B cell (primary cell): Measurements from ENCODE around the gene KRT33A. TPM values are rescaled to one million over a fixed set of nuclear protein-coding genes. Genes with fewer than 3 reads are reported as not detected.

Experiments
- ATAC-seq: fragments of 200-7000 bp; cut with Tn5 transposase; one replicate; pipeline ENCODE4 v1.10.0; 2021; ENCODE audit warnings: low read depth, mild to moderate bottlenecking, moderate number of reproducible peaks, moderate library complexity
- CTCF ChIA-PET: fragments of 350-600 bp; sonication (Branson Sonifier 250); formaldehyde crosslinking; loops from one replicate; lab custom pipeline; 2021; ENCODE audit warnings: antibody characterized with exemption, inconsistent platforms; lab: Charles Lee
- POLR2A ChIA-PET: fragments of 350-600 bp; sonication (Branson Sonifier 250); formaldehyde crosslinking; loops from one replicate; lab custom pipeline; 2021; ENCODE audit warnings: antibody characterized with exemption; lab: Charles Lee
- DNase-seq: peaks from one replicate; pipeline ENCODE4 v3.0.0; 2013
- H2AFZ ChIP-seq: 2 replicates; pipeline ENCODE4 v1.6.1; 2012; ENCODE audit warnings: mild to moderate bottlenecking, low read depth, low read length; ENCODE audit not compliant: insufficient read depth, poor library complexity, severe bottlenecking
- H3K27ac ChIP-seq, 2 donors: 1 replicate in 1 of 2; 2 replicates in 1 of 2; pipeline ENCODE4 v1.5.1; 2012 to 2013; ENCODE audit warnings: low read length in 2 of 2, mild to moderate bottlenecking in 2 of 2, moderate library complexity in 1 of 2
- H3K27me3 ChIP-seq, 4 experiments: fragments of 200-600 bp in 1 of 4; sonication (generic) in 1 of 4; replicated peaks in 1 of 4; 1 replicate in 2 of 4; 2 replicates in 2 of 4; pipeline versions ENCODE4 v1.6.1 to v1.7.0; 2013 to 2016; ENCODE audit warnings: low read length in 3 of 4, mild to moderate bottlenecking in 2 of 4, mixed read lengths in 1 of 4, moderate library complexity in 1 of 4; ENCODE audit not compliant: insufficient read depth in 4 of 4, control insufficient read depth in 3 of 4; ENCODE audit errors: control extremely low read depth in 1 of 4
- H3K36me3 ChIP-seq, 2 experiments: replicated peaks in 1 of 2; 1 replicate in 1 of 2; 2 replicates in 1 of 2; pipeline versions ENCODE4 v1.6.1 to v1.7.1; 2013; ENCODE audit warnings: low read length in 1 of 2; ENCODE audit not compliant: insufficient read depth in 2 of 2, control insufficient read depth in 1 of 2; ENCODE audit errors: control extremely low read depth in 1 of 2, extremely low read depth in 1 of 2
- H3K4me1 ChIP-seq, 2 donors: fragments of 200-600 bp in 1 of 2; sonication (generic) in 1 of 2; 1 replicate in 1 of 2; 2 replicates in 1 of 2; pipeline versions ENCODE4 v1.5.1 to v1.6.1; 2013 to 2017; ENCODE audit warnings: low read length in 2 of 2; ENCODE audit not compliant: control insufficient read depth in 2 of 2, insufficient read depth in 2 of 2
- H3K4me2 ChIP-seq: replicated peaks from 2 replicates; pipeline ENCODE3; 2012; ENCODE audit warnings: mild to moderate bottlenecking, low read depth, low read length; ENCODE audit not compliant: poor library complexity, severe bottlenecking
- H3K4me3 ChIP-seq, 5 experiments: fragments of 200-600 bp in 1 of 5; sonication (generic) in 1 of 5; 1 replicate in 3 of 5; 2 replicates in 2 of 5; pipeline versions ENCODE4 v1.5.1 to v1.7.0; 2011 to 2016; ENCODE audit warnings: low read length in 4 of 5, mild to moderate bottlenecking in 4 of 5, low read depth in 2 of 5, control low read depth in 1 of 5, moderate library complexity in 1 of 5; ENCODE audit not compliant: insufficient read depth in 1 of 5; ENCODE audit errors: control extremely low read depth in 1 of 5, extremely low read depth in 1 of 5
- H3K79me2 ChIP-seq: fragments of 200-600 bp; sonication (generic); one replicate; pipeline ENCODE4 v1.6.0; 2016; ENCODE audit warnings: low read length; ENCODE audit not compliant: control insufficient read depth, insufficient read depth
- H3K9ac ChIP-seq: fragments of 200-600 bp; sonication (generic); 2 replicates; pipeline ENCODE4 v1.6.1; 2017; ENCODE audit warnings: mild to moderate bottlenecking, low read length, moderate library complexity
- H3K9me3 ChIP-seq, 3 donors: one replicate each; pipeline versions ENCODE4 v1.6.1 to v1.7.1; 2013; ENCODE audit warnings: low read length in 2 of 3; ENCODE audit not compliant: control insufficient read depth in 2 of 3, insufficient read depth in 1 of 3; ENCODE audit errors: control extremely low read depth in 1 of 3
- H4K20me1 ChIP-seq: 2 replicates; pipeline ENCODE4 v1.6.0; 2012; ENCODE audit warnings: mild to moderate bottlenecking, low read length; ENCODE audit not compliant: insufficient read depth, control insufficient read depth, poor library complexity, severe bottlenecking
- H3K27ac Mint-ChIP-seq: one replicate; pipeline ENCODE4 v1.8.0; 2021; ENCODE audit warnings: mixed read lengths
- H3K27me3 Mint-ChIP-seq: one replicate; pipeline ENCODE4 v1.8.0; 2021; ENCODE audit warnings: mixed read lengths
- H3K4me1 Mint-ChIP-seq: one replicate; pipeline ENCODE4 v1.8.0; 2021; ENCODE audit warnings: mixed read lengths
- H3K4me3 Mint-ChIP-seq: one replicate; pipeline ENCODE4 v1.8.0; 2021; ENCODE audit warnings: mixed read lengths
- H3K9me3 Mint-ChIP-seq: one replicate; pipeline ENCODE4 v1.8.0; 2022; ENCODE audit warnings: mixed read lengths; ENCODE audit not compliant: insufficient read depth
- CTCF ChIP-seq: fragments of 200-600 bp; IDR thresholded peaks from one replicate; pipeline ENCODE4 v1.8.0; 2022; ENCODE audit warnings: antibody characterized with exemption, mild to moderate bottlenecking
- EZH2 ChIP-seq: IDR thresholded peaks from 2 replicates; pipeline ENCODE4 v1.6.1; 2012; ENCODE audit warnings: borderline replicate concordance, low read depth, mild to moderate bottlenecking, moderate library complexity, low read length; ENCODE audit not compliant: insufficient read depth, poor library complexity, severe bottlenecking
- WGBS: methylation state at CpG from one replicate; pipeline ENCODE4 v1.1.5; 2013; ENCODE audit warnings: missing lambda C conversion rate; ENCODE audit not compliant: insufficient coverage; 5-methylcytosine and 5-hydroxymethylcytosine counted together
- intact Hi-C: fragments of 100-400 bp; cut with micrococcal nuclease; formaldehyde crosslinking; loops from one replicate; pipeline ENCODE4 v1.10.0; 2022
- polyA plus RNA-seq: library from polyadenylated mRNA; depleted of rRNA; stranded (reverse); fragments of >200 nt; gene quantifications from 2 replicates; pipeline ENCODE4 v1.2.3, GENCODE V29; 2012
- total RNA-seq, 2 donors: library from RNA; stranded (reverse); fragments of 120-200 nt in 1 of 2; gene quantifications; 1 replicate in 1 of 2; 2 replicates in 1 of 2; pipeline versions ENCODE4 v1.2.3 to v1.2.4, GENCODE V29; 2013 to 2022

Gene KRT33A
- total and polyA plus RNA-seq, 2 donors (not counting 1 experiment from before 2014, with no cell fraction given): not detected

GRCh38 chr17:41301204-41301790, 49.3 kb downstream of the KRT33A start:
- intact Hi-C loops: no loop called here
- no peak for DNase-seq
- no peaks in the 10 kb centered on the region for H3K9me3 ChIP-seq
- H3K27ac Mint-ChIP-seq: no peak overlapping the region
- H3K27me3 Mint-ChIP-seq: peaks cover 10% of the 10 kb centered on the region
- no peak overlapping the region for H3K4me3 ChIP-seq
- TF ChIP-seq CTCF (no peak), EZH2 (no peak)
- H2AFZ ChIP-seq: no peak overlapping the region
- H3K79me2 ChIP-seq: no peaks in the 10 kb centered on the region
- no peak overlapping the region for H3K27ac ChIP-seq
- WGBS: 62% methylated on average over 4 of the region's 5 CpGs
- H3K9ac ChIP-seq: no peak overlapping the region
- no peaks in the 10 kb centered on the region for H4K20me1 ChIP-seq
- H3K36me3 ChIP-seq: no peaks in the 10 kb centered on the region
- no peaks in the 10 kb centered on the region for H3K27me3 ChIP-seq
- H3K4me3 Mint-ChIP-seq: no peak overlapping the region
- peaks cover 9 to 11% of the 10 kb centered on the region in 2 donors for H3K4me1 ChIP-seq
- H3K4me1 Mint-ChIP-seq: peaks cover 11% of the 10 kb centered on the region
- no peak for ATAC-seq
- no peak overlapping the region for H3K4me2 ChIP-seq
- peaks cover 2% of the 10 kb centered on the region for H3K9me3 Mint-ChIP-seq
- ChIA-PET CTCF (no interaction called here), POLR2A (no interaction called here)

GRCh38 chr17:41298458-41299135, 52.0 kb downstream of the KRT33A start:
- DNase-seq: no peak
- Mint-ChIP-seq H3K4me3 (no peak overlapping the region), H3K27ac (no peak overlapping the region), H3K4me1 (peaks cover 3% of the 10 kb centered on the region), H3K27me3 (peaks cover 14% of the 10 kb centered on the region), H3K9me3 (peaks cover 2% of the 10 kb centered on the region)
- H3K4me3 ChIP-seq: no peak overlapping the region
- no peak overlapping the region for H3K4me2 ChIP-seq
- H3K27me3 ChIP-seq: no peaks in the 10 kb centered on the region
- WGBS: 93% methylated on average over 12 of the region's 20 CpGs
- H3K4me1 ChIP-seq: peaks cover 7 to 8% of the 10 kb centered on the region in 2 donors
- no peak for TF ChIP-seq EZH2
- TF ChIP-seq CTCF: no peak
- ChIA-PET POLR2A (no interaction called here), CTCF (interaction anchor here (0.7 to 0.9 kb wide), 2 partner anchors 24 to 876 kb away, joined by 3 to 4 read pairs; no protein-coding TSS in a partner anchor)
- H3K9ac ChIP-seq: no peak overlapping the region
- no peaks in the 10 kb centered on the region for H4K20me1 ChIP-seq
- H3K27ac ChIP-seq: no peak overlapping the region
- H3K36me3 ChIP-seq: no peaks in the 10 kb centered on the region
- intact Hi-C loops: no loop called here
- no peaks in the 10 kb centered on the region for H3K9me3 ChIP-seq
- no peaks in the 10 kb centered on the region for H3K79me2 ChIP-seq
- no peak overlapping the region for H2AFZ ChIP-seq
- ATAC-seq: no peak
